HEK293T (cell line): ENCODE results near the gene NAIF1.

ENCODE experiments used
- CTCF ChIA-PET: fragments of 350-600 bp; formaldehyde crosslinking; extraction: SDS; loops from one replicate; lab custom pipeline; 2021; ENCODE audit warnings: antibody characterized with exemption, inconsistent platforms; lab: Yijun Ruan, JAX
- POLR2A ChIA-PET: fragments of 350-600 bp; formaldehyde crosslinking; extraction: SDS; loops from one replicate; lab custom pipeline; 2020; ENCODE audit warnings: antibody characterized with exemption, inconsistent platforms; lab: Yijun Ruan, JAX
- DNase-seq: peaks from one replicate; pipeline ENCODE4 v3.0.0; 2012; ENCODE audit warnings: mixed read lengths; ENCODE audit errors: extremely low spot score
- ARNT ChIP-seq: fragments of 450-650 bp; IDR thresholded peaks from 2 replicates; pipeline ENCODE4 v1.6.1; 2017; ENCODE audit warnings: mild to moderate bottlenecking
- BHLHE40 ChIP-seq: fragments of 450-650 bp; IDR thresholded peaks from 2 replicates; pipeline ENCODE4 v1.6.1; 2016; ENCODE audit warnings: mild to moderate bottlenecking, moderate library complexity, borderline replicate concordance
- CTBP1 ChIP-seq: fragments of 450-650 bp; IDR thresholded peaks from 2 replicates; pipeline ENCODE4 v1.6.1; 2016; ENCODE audit warnings: borderline replicate concordance
- ELF4 ChIP-seq: fragments of 450-650 bp; IDR thresholded peaks from 2 replicates; pipeline ENCODE4 v1.6.1; 2017; ENCODE audit warnings: antibody characterized with exemption
- FOXA1 ChIP-seq: fragments of 450-650 bp; IDR thresholded peaks from 2 replicates; pipeline ENCODE4 v1.6.1; 2016; ENCODE audit warnings: mild to moderate bottlenecking
- FOXK2 ChIP-seq: fragments of 450-650 bp; IDR thresholded peaks from 2 replicates; pipeline ENCODE4 v1.6.1; 2016; ENCODE audit warnings: mild to moderate bottlenecking
- FOXM1 ChIP-seq: fragments of 450-650 bp; IDR thresholded peaks from 2 replicates; pipeline ENCODE4 v1.6.1; 2017; ENCODE audit warnings: mild to moderate bottlenecking, borderline replicate concordance
- HDGF ChIP-seq: fragments of 450-650 bp; IDR thresholded peaks from 2 replicates; pipeline ENCODE4 v1.6.1; 2017; ENCODE audit warnings: antibody characterized with exemption, borderline replicate concordance
- L3MBTL2 ChIP-seq: fragments of 450-650 bp; conservative IDR thresholded peaks from 2 replicates; pipeline ENCODE4 v1.6.1; 2016; ENCODE audit warnings: mild to moderate bottlenecking
- LEF1 ChIP-seq: fragments of 450-650 bp; IDR thresholded peaks from 2 replicates; pipeline ENCODE4 v1.6.1; 2017; ENCODE audit warnings: mild to moderate bottlenecking, borderline replicate concordance
- NFRKB ChIP-seq: fragments of 450-650 bp; IDR thresholded peaks from 2 replicates; pipeline ENCODE4 v1.6.1; 2016; ENCODE audit warnings: mild to moderate bottlenecking, moderate library complexity
- SP1 ChIP-seq: fragments of 450-650 bp; IDR thresholded peaks from 2 replicates; pipeline ENCODE4 v1.6.1; 2017
- SUZ12 ChIP-seq: fragments of 450-650 bp; IDR thresholded peaks from 2 replicates; pipeline ENCODE4 v1.6.1; 2016; ENCODE audit warnings: mild to moderate bottlenecking
- TARDBP ChIP-seq: fragments of 450-650 bp; IDR thresholded peaks from 2 replicates; pipeline ENCODE4 v1.6.1; 2016
- ZNF384 ChIP-seq: fragments of 450-650 bp; IDR thresholded peaks from 2 replicates; pipeline ENCODE4 v1.6.1; 2016
- TF ChIP-seq, protein P1 (sequence below): fragments of 450-650 bp; IDR thresholded peaks from 2 replicates; pipeline ENCODE4 v1.6.1; 2016

NAIF1 gene

DNA sequence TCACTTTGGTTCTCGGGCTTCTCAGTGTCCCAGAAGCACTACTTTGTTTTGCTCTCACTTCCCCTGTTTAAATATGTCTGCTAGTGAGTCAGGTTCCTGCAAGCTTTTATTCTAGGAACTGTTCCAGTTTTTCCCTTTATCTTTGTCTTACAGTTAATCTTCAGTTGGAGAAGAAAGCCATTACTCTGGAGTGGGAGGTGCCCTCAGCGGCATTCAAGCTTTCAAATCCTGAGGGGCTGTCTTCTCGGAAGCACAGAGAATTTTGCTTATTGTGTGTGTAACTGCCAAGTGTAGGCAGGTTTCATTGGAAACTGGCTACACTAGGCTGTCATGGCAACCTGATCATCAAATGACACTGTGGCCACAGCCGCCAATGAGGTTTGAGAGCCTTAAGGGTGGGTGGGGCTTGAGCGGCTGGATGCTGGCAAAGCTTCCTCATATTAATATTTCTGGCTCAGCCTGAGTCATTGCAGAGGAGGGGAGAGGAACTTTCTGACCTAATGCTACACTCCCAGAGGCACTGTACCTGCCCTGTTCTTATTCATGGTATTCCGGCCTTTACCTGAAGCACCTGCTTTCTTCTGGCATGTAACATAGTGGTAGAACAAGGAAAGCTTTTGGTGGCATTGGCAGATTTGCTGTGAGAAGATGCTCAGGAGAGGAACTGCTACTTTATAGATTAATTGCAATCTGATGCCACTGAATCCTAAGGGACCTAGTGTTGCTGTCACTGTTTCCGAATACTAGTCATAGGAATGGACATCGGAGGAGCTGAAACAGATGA, 27.2 kb upstream of the NAIF1 start:
- CTCF ChIA-PET: interaction anchor here (0.8 to 1.9 kb wide), 2 partner anchors 24 to 31 kb away, joined by 3 to 4 read pairs; no protein-coding TSS in a partner anchor
- POLR2A ChIA-PET: interaction anchor here (1.8 kb wide), 1 partner anchor 15 kb away, joined by 5 read pairs; no protein-coding TSS in a partner anchor
- peak; percentile 76 for DNase-seq
- TF ChIP-seq SP1: no peak
- TF ChIP-seq, protein P1, sequence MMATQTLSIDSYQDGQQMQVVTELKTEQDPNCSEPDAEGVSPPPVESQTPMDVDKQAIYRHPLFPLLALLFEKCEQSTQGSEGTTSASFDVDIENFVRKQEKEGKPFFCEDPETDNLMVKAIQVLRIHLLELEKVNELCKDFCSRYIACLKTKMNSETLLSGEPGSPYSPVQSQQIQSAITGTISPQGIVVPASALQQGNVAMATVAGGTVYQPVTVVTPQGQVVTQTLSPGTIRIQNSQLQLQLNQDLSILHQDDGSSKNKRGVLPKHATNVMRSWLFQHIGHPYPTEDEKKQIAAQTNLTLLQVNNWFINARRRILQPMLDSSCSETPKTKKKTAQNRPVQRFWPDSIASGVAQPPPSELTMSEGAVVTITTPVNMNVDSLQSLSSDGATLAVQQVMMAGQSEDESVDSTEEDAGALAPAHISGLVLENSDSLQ: peak; percentile 26; the same call in 1 of the 2 replicates

DNA sequence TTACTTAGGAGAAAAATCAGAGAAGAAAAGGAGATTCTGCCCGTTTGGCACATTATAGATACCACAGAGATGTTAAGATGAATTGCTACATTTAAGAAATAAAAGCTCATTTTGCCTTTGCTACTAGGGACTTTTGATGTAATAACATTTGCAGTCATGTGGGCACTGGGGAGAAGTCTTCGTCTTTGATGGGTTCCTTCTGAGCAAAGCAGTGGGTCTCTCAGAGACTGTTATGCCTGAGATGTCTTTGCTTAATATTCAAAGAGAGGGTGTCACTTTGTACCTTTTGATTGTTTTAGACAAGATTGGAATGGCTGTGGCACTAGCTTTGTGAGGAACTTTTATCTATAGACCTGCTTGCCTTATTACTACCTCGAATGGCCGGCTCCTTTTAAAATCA, 25.9 kb upstream of the NAIF1 start:
- no peak for DNase-seq
- ChIA-PET POLR2A (interaction anchor here (0.9 to 1.8 kb wide), 2 partner anchors 14 to 25 kb away, joined by 4 to 5 read pairs; partner anchors contain the start of genes NAIF1 and SLC25A25), CTCF (interaction anchor here (1.2 to 1.9 kb wide), 3 partner anchors 25 to 32 kb away, joined by 3 to 4 read pairs (median 4); no protein-coding TSS in a partner anchor)
- TF ChIP-seq HDGF: no peak
- TF ChIP-seq FOXK2: no peak
- TF ChIP-seq, protein P1: no peak
- TF ChIP-seq NFRKB: no peak
- no peak for TF ChIP-seq ELF4
- no peak for TF ChIP-seq FOXM1
- TF ChIP-seq SUZ12: no peak
- TF ChIP-seq TARDBP: no peak
- no peak for TF ChIP-seq ARNT
- TF ChIP-seq ZNF384: no peak

DNA sequence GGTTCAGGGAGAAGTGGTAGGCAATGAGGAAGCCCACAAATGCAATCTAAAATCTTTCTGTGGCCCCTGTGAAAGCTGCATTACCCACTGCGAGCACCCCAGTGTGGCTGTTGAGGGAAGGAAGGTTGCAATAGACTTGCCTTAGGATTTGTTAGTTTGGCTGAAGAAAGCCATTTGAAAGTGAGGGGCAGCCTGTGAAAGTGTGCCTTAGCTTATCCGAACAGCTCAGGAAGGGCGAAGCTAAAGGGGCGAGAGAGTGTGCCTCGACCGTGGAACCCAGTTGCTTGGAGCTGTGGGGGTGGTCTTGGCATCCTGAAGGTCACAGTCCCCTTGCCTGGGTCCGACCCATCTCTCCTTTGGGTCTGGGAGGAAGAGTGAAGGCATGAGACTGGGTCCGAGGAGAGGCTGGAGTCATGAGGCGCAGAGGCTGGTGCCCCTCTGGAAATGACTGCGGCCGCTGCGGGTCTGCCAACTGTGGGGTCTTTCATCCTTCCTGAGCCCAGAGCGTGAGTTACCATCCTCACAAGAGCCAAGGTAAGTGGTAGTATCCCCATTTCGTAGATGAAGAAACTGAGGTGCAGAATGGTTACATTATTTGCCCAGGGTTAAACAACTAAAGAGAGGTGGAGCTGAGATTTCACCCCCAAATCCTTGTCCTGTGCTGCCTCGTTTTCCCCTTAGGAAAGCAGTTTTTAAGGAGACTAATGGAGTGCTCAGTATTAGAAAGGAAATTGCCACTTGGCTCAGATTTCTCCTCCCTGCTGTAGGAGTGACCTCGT, 25.3 kb upstream of the NAIF1 start:
- POLR2A ChIA-PET: interaction anchor here (0.9 to 1.8 kb wide), 2 partner anchors 13 to 25 kb away, joined by 4 to 5 read pairs; partner anchors contain the start of genes NAIF1 and SLC25A25
- no peak for DNase-seq
- no peak for TF ChIP-seq ARNT
- CTCF ChIA-PET: interaction anchor here (1.2 to 1.9 kb wide), 4 partner anchors 25 to 33 kb away, joined by 3 to 4 read pairs (median 4); no protein-coding TSS in a partner anchor

DNA sequence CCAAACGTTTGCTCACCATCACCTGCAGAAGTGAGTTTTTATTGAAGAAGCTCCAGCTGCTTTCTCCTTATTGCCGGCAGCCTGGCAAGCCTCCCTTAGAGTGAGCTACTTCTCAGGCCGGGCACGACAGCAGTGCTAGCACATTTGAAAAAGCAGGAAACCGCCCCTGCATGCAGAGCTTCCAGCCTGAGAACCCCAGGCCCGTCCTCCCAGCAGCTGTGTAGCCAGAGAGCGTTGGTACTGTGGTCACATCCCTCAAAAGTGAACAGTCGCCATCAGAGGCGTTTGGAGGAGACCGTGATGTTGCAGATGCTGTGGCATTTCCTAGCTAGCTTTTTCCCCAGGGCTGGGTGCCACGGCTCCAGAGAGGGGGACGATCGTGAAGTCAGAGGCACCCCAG, 24.5 kb upstream of the NAIF1 start:
- TF ChIP-seq ELF4 (no peak), SP1 (no peak), FOXA1 (no peak), FOXM1 (no peak), L3MBTL2 (no peak), ARNT (no peak), FOXK2 (no peak), BHLHE40 (no peak), HDGF (no peak)
- TF ChIP-seq, protein P1: no peak

DNA sequence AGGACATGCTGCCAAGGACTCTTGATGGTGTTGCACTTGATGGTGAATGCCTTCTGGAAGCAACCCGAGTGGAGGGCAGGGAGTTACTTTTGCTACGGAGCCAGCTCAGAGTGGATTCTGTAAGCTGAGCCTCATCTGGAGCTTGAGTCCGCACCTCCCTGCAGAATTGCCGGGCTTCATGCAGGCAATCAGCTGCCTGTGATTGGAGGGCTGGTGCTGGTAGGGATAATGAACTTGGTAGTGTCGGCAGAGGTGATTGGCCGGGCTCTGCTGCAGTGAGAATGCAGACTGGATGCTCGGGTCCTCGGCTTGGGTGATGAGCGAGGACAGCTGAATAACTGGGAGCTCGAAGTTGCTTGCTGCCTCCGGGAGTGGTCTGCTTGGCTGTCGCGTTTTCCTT, 24.0 kb upstream of the NAIF1 start:
- no peak for DNase-seq
- ChIA-PET CTCF (interaction anchor here (0.5 to 1.3 kb wide), 4 partner anchors 27 to 136 kb away, joined by 3 to 4 read pairs (median 4); no protein-coding TSS in a partner anchor), POLR2A (no interaction called here)
- TF ChIP-seq ZNF384 (no peak), FOXA1 (no peak), ELF4 (no peak), LEF1 (no peak), TARDBP (no peak), NFRKB (no peak), HDGF (no peak), SUZ12 (no peak), CTBP1 (no peak), SP1 (no peak), FOXK2 (no peak), BHLHE40 (no peak), L3MBTL2 (no peak), FOXM1 (no peak), ARNT (no peak)
- TF ChIP-seq, protein P1: no peak

More for the DNA sequence above, 24.5 kb upstream of the NAIF1 start:
- DNase-seq: no peak
- CTCF ChIA-PET: interaction anchor here (0.6 to 1.3 kb wide), 4 partner anchors 26 to 136 kb away, joined by 3 to 4 read pairs (median 4); no protein-coding TSS in a partner anchor
- POLR2A ChIA-PET: no interaction called here
